ENCODE results near the gene GRIA4. TPM values are rescaled to one million over a fixed set of nuclear protein-coding genes. Genes with fewer than 3 reads are reported as not detected.
A peak's percentile ranks its signal among the peaks of the same experiment; 100 is the strongest.

The GRIA4 gene
- total RNA-seq, 1 donor from 2014 or later = 3.7 TPM

DNA sequence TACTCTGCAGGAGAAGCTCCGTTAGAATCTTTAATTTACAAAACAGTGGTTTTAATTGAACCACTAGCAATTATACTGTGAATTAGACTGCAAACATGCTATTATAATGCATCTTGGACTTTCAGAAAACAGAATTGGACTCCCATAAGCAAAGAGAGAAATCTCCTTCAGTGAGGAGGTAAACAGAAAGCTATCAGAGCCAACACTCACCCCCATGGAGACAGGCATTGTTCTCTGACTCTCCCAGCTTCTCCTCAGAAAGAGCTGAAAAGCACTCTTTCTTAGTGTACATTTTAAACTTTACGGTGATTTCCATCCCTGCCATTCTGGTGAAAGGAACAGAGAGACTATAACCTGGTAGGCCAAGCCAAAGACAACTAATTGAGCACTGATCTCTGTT is 176.9 kb downstream of the GRIA4 start:
- TF ChIP-seq, protein P1, sequence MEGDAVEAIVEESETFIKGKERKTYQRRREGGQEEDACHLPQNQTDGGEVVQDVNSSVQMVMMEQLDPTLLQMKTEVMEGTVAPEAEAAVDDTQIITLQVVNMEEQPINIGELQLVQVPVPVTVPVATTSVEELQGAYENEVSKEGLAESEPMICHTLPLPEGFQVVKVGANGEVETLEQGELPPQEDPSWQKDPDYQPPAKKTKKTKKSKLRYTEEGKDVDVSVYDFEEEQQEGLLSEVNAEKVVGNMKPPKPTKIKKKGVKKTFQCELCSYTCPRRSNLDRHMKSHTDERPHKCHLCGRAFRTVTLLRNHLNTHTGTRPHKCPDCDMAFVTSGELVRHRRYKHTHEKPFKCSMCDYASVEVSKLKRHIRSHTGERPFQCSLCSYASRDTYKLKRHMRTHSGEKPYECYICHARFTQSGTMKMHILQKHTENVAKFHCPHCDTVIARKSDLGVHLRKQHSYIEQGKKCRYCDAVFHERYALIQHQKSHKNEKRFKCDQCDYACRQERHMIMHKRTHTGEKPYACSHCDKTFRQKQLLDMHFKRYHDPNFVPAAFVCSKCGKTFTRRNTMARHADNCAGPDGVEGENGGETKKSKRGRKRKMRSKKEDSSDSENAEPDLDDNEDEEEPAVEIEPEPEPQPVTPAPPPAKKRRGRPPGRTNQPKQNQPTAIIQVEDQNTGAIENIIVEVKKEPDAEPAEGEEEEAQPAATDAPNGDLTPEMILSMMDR (IDR thresholded peaks at IDR 0.05) = no peak
- TF ChIP-seq EZH2phosphoT487 (IDR thresholded peaks at IDR 0.05) (no peak), EZH2 (IDR thresholded peaks at IDR 0.05) (no peak)
- H3K4me1 Mint-ChIP-seq = peaks cover 37% of the 10 kb centered on the region
- no peaks in the 10 kb centered on the region for H3K9me3 ChIP-seq (ENCODE audit: low read depth)
- no peaks in the 10 kb centered on the region for H3K9me3 Mint-ChIP-seq
- DNase-seq (ENCODE audit: low spot score) = peak; percentile 63
- H3K4me3 ChIP-seq = no peak overlapping the region
- no peak overlapping the region for H3K9ac ChIP-seq
- no peaks in the 10 kb centered on the region for H3K27me3 Mint-ChIP-seq (ENCODE audit: insufficient read depth, low read depth)
- H2AFZ ChIP-seq (replicated peaks) = peak overlapping the region; percentile 28
- no peak overlapping the region for H3K4me3 Mint-ChIP-seq
- peak overlapping the region; percentile 61 for H3K4me2 ChIP-seq
- H3K79me2 ChIP-seq (ENCODE audit: low read depth) = no peaks in the 10 kb centered on the region
- peaks cover 10% of the 10 kb centered on the region for H3F3A ChIP-seq (ENCODE audit: low read depth)
- no peaks in the 10 kb centered on the region for H3K36me3 ChIP-seq
- no peaks in the 10 kb centered on the region for H3K36me3 Mint-ChIP-seq
- no peaks in the 10 kb centered on the region for H4K20me1 ChIP-seq (ENCODE audit: low read depth)
- H3K4me1 ChIP-seq = peaks cover 22% of the 10 kb centered on the region
- peak overlapping the region; percentile 61 for H3K27ac Mint-ChIP-seq
- H3K27ac ChIP-seq = peak overlapping the region; percentile 80
- H3K27me3 ChIP-seq = no peaks in the 10 kb centered on the region

DNA sequence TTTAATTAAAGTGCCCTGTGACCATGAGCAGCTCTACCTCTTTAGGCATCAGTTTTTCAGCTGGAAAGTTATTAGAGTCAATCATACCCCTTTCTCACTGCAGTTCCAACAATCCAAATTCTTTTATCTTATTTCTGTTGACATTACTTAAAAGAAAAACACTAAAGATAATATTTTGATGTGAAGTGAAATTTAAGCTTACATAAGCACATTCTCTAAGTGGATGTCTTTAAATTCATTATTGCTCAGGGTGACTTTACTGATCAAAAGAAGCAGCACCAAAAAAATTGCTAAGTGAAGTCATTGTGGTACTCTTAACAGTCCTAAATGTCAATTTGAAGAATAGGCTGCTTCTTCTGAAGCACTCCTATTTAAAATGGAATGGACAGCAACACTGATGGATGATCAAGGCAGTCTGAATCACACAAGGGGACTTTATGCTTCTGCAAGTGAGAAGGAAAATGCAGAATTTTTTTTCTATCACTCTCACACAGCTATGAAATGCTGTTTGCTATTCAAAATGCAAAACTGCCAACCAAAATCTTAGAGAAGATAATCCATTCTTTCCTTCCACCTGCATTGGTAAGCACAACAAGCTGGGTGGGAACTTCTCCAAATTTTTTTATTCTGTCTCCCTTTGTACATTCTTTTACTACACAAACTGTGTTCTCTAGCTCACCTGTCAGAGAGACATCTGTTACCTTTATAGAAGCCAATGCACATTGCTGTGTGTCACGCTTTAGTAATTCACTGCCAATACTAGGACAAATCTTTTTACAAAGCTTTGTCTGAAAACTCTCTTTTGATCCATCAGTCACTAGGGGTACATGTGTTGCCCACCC is 179.9 kb downstream of the GRIA4 start:
- no peaks in the 10 kb centered on the region for H4K20me1 ChIP-seq (ENCODE audit: low read depth)
- no peak overlapping the region for H3K27ac Mint-ChIP-seq
- no peak overlapping the region for H3K4me2 ChIP-seq
- no peaks in the 10 kb centered on the region for H3K27me3 ChIP-seq
- no peaks in the 10 kb centered on the region for H3K9me3 Mint-ChIP-seq
- H3K36me3 Mint-ChIP-seq = no peaks in the 10 kb centered on the region
- no peak overlapping the region for H3K4me3 Mint-ChIP-seq
- peaks cover 10% of the 10 kb centered on the region for H3F3A ChIP-seq (ENCODE audit: low read depth)
- H3K4me3 ChIP-seq = no peak overlapping the region
- TF ChIP-seq, protein P1 (IDR thresholded peaks at IDR 0.05) = no peak
- TF ChIP-seq EZH2phosphoT487 (IDR thresholded peaks at IDR 0.05) = no peak
- TF ChIP-seq EZH2 (IDR thresholded peaks at IDR 0.05) = no peak
- no peak overlapping the region for H3K27ac ChIP-seq
- peaks cover 23% of the 10 kb centered on the region for H3K4me1 Mint-ChIP-seq
- no peak overlapping the region for H2AFZ ChIP-seq (replicated peaks)
- no peaks in the 10 kb centered on the region for H3K9me3 ChIP-seq (ENCODE audit: low read depth)
- peaks cover 18% of the 10 kb centered on the region for H3K4me1 ChIP-seq
- H3K27me3 Mint-ChIP-seq (ENCODE audit: insufficient read depth, low read depth) = no peaks in the 10 kb centered on the region
- no peak overlapping the region for H3K9ac ChIP-seq
- no peak for DNase-seq (ENCODE audit: low spot score)
- no peaks in the 10 kb centered on the region for H3K79me2 ChIP-seq (ENCODE audit: low read depth)
- H3K36me3 ChIP-seq = no peaks in the 10 kb centered on the region

DNA sequence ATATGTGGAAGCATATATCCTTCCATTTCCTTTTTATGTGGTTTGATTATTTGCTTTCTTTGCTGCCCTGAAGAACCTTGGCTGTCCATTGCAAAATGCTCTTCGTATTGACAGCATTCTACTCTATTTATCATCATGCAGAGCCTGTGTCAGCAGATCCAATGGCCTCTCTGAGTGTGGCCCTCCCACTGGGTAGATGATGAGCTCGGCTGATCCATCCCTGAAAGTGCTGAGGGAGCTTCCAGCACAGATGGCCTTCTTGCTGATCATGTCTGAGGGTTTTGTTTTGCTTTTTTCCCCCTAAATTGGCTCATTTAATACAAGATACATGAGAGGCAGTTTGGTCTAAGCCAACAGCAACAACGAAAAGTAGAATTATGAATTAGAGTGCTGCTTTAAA is 181.0 kb downstream of the GRIA4 start:
- Histone ChIP-seq H3K27ac (no peak overlapping the region), H3K79me2 (ENCODE audit: low read depth) (no peaks in the 10 kb centered on the region), H3K4me3 (no peak overlapping the region), H3K9ac (no peak overlapping the region), H3F3A (ENCODE audit: low read depth) (peaks cover 10% of the 10 kb centered on the region), H4K20me1 (ENCODE audit: low read depth) (no peaks in the 10 kb centered on the region), H3K4me1 (peaks cover 18% of the 10 kb centered on the region), H3K4me2 (no peak overlapping the region), H2AFZ (replicated peaks) (no peak overlapping the region), H3K36me3 (no peaks in the 10 kb centered on the region), H3K27me3 (no peaks in the 10 kb centered on the region), H3K9me3 (ENCODE audit: low read depth) (no peaks in the 10 kb centered on the region)
- Mint-ChIP-seq H3K36me3 (no peaks in the 10 kb centered on the region), H3K27me3 (ENCODE audit: insufficient read depth, low read depth) (no peaks in the 10 kb centered on the region), H3K4me1 (peaks cover 23% of the 10 kb centered on the region), H3K4me3 (no peak overlapping the region), H3K27ac (no peak overlapping the region), H3K9me3 (no peaks in the 10 kb centered on the region)
- peak; percentile 34 for DNase-seq (ENCODE audit: low spot score)
- TF ChIP-seq, protein P1 (IDR thresholded peaks at IDR 0.05) = no peak

Data from neural progenitor cell (in vitro differentiated cells).